SK-N-SH treated with all-trans-retinoic acid at 6 μM for 48 hours (cell line): Measurements from ENCODE around the gene OR6J1.

Experiments used
- ESRRG ChIP-seq: fragments of 250-450 bp; sonication (Bioruptor Pico); IDR thresholded peaks from 2 replicates; pipeline ENCODE4 v1.6.1; 2021; ENCODE audit warnings: mild to moderate bottlenecking
- PPARA ChIP-seq: fragments of 250-450 bp; sonication (Bioruptor Pico); IDR thresholded peaks from 2 replicates; pipeline ENCODE4 v1.5.0; 2020; ENCODE audit warnings: mild to moderate bottlenecking, borderline replicate concordance
- ZFP3 ChIP-seq: fragments of 250-450 bp; sonication (Bioruptor Pico); IDR thresholded peaks from 2 replicates; pipeline ENCODE4 v1.5.0; 2020; ENCODE audit warnings: mild to moderate bottlenecking, moderate library complexity
- ZFP30 ChIP-seq: fragments of 450-650 bp; formaldehyde crosslinking; IDR thresholded peaks from 2 replicates; pipeline ENCODE4 v1.5.0; 2022; ENCODE audit warnings: mild to moderate bottlenecking, moderate library complexity
- ZNF8 ChIP-seq: fragments of 450-650 bp; formaldehyde crosslinking; IDR thresholded peaks from 2 replicates; pipeline ENCODE4 v1.5.0; 2020; ENCODE audit warnings: mild to moderate bottlenecking, moderate library complexity
- TF ChIP-seq, protein P1 (sequence below): fragments of 250-450 bp; sonication (Bioruptor Pico); IDR thresholded peaks from 2 replicates; pipeline ENCODE4 v1.8.0; 2020; ENCODE audit warnings: mild to moderate bottlenecking, moderate library complexity, borderline replicate concordance
- TF ChIP-seq, protein P2 (sequence below): fragments of 250-450 bp; sonication (Bioruptor Pico); IDR thresholded peaks from 2 replicates; pipeline ENCODE4 v1.8.0; 2021; ENCODE audit warnings: low read depth, mild to moderate bottlenecking, moderate library complexity, borderline replicate concordance

DNA sequence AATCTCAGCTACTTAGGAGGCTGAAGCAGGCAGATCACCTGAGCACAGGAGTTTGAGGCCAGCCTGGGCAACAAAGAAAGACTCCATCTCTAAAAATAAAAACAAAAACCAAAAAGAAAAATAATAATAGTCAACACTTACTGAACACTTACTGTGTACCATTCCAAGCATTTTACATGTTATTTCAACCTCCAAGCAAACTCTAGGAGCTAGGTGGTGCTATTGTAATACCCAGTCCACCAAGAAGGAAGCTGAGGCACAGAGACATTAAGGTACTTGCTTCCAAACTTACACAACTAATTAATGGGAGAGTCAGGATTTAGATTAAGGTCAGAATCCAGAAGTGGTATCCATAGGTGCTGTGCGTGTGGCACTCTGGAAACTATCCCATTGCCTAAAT is 13.7 kb upstream of the OR6J1 start:
- no peak for TF ChIP-seq ZFP3
- TF ChIP-seq, protein P1, sequence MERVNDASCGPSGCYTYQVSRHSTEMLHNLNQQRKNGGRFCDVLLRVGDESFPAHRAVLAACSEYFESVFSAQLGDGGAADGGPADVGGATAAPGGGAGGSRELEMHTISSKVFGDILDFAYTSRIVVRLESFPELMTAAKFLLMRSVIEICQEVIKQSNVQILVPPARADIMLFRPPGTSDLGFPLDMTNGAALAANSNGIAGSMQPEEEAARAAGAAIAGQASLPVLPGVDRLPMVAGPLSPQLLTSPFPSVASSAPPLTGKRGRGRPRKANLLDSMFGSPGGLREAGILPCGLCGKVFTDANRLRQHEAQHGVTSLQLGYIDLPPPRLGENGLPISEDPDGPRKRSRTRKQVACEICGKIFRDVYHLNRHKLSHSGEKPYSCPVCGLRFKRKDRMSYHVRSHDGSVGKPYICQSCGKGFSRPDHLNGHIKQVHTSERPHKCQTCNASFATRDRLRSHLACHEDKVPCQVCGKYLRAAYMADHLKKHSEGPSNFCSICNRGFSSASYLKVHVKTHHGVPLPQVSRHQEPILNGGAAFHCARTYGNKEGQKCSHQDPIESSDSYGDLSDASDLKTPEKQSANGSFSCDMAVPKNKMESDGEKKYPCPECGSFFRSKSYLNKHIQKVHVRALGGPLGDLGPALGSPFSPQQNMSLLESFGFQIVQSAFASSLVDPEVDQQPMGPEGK (CRISPR knock-in tag), result no peak
- TF ChIP-seq ZNF8 (CRISPR knock-in tag), result no peak
- no peak for TF ChIP-seq ZFP30 (CRISPR knock-in tag)
- no peak for TF ChIP-seq ESRRG (CRISPR knock-in tag)
- TF ChIP-seq, protein P2, sequence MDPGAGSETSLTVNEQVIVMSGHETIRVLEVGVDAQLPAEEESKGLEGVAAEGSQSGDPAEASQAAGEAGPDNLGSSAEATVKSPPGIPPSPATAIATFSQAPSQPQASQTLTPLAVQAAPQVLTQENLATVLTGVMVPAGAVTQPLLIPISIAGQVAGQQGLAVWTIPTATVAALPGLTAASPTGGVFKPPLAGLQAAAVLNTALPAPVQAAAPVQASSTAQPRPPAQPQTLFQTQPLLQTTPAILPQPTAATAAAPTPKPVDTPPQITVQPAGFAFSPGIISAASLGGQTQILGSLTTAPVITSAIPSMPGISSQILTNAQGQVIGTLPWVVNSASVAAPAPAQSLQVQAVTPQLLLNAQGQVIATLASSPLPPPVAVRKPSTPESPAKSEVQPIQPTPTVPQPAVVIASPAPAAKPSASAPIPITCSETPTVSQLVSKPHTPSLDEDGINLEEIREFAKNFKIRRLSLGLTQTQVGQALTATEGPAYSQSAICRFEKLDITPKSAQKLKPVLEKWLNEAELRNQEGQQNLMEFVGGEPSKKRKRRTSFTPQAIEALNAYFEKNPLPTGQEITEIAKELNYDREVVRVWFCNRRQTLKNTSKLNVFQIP (CRISPR knock-in tag), result no peak
- TF ChIP-seq PPARA (CRISPR knock-in tag), result no peak
